ENCODE data around the gene ATP5F1B. TPM values are rescaled to one million over a fixed set of nuclear protein-coding genes. Genes with fewer than 3 reads are reported as not detected.
"Not testable (repeated sequence)": the region's sequence is repeated elsewhere in the genome, so short reads cannot be mapped to it uniquely, and the experiment has no call there.

Gene ATP5F1B
- total and polyA plus RNA-seq, 2 donors from 2014 or later: 568 to 1,584 TPM

GRCh38 chr12:56661560-56661959 lies 15.8 kb upstream of the ATP5F1B start:
- no peaks in the 10 kb centered on the region for H3K4me1 ChIP-seq (ENCODE audit: control insufficient read depth in 2 of 3, insufficient read depth in 2 of 3, low read depth in 1 of 3, low read length in 3 of 3)
- H3K9me3 ChIP-seq (ENCODE audit: control insufficient read depth in 2 of 3, insufficient read depth in 1 of 3, low read length in 3 of 3): no peaks in the 10 kb centered on the region
- no peak overlapping the region for H3K4me3 ChIP-seq (ENCODE audit: low read length in 3 of 3)
- H3K27ac ChIP-seq (ENCODE audit: low read depth in 2 of 2, low read length in 2 of 2): no peak overlapping the region
- H3K9ac ChIP-seq (ENCODE audit: low read length in 3 of 3): no peak overlapping the region
- DNase-seq: no peak
- intact Hi-C loops (cut with DNase I): no loop called here
- no peaks in the 10 kb centered on the region for H3K27me3 ChIP-seq (ENCODE audit: control insufficient read depth, insufficient read depth, low read length)
- peaks cover 4 to 23% (median 10%) of the 10 kb centered on the region in 3 donors for H3K36me3 ChIP-seq (ENCODE audit: control insufficient read depth in 2 of 3, insufficient read depth in 3 of 3, low read length in 3 of 3)
- no peak for FAIRE-seq
- TF ChIP-seq CTCF (IDR thresholded peaks at IDR 0.05; ENCODE audit: borderline replicate concordance, extremely low read depth, insufficient read depth): no peak

- DNase-seq: no peak
- Histone ChIP-seq H3K9me3 (ENCODE audit: control insufficient read depth in 2 of 3, insufficient read depth in 1 of 3, low read length in 3 of 3) (no peaks in the 10 kb centered on the region), H3K4me3 (ENCODE audit: low read length in 3 of 3) (no peak overlapping the region), H3K9ac (ENCODE audit: low read length in 3 of 3) (no peak overlapping the region), H3K27me3 (ENCODE audit: control insufficient read depth, insufficient read depth, low read length) (no peaks in the 10 kb centered on the region), H3K27ac (ENCODE audit: low read depth in 2 of 2, low read length in 2 of 2) (no peak overlapping the region), H3K4me1 (ENCODE audit: control insufficient read depth in 2 of 3, insufficient read depth in 2 of 3, low read depth in 1 of 3, low read length in 3 of 3) (no peaks in the 10 kb centered on the region), H3K36me3 (ENCODE audit: control insufficient read depth in 2 of 3, insufficient read depth in 3 of 3, low read length in 3 of 3) (peaks cover 0 to 10% (median 4%) of the 10 kb centered on the region in 3 donors)
- no peak for FAIRE-seq
- intact Hi-C loops (cut with DNase I): no loop called here
- no peak for TF ChIP-seq CTCF (IDR thresholded peaks at IDR 0.05; ENCODE audit: borderline replicate concordance, extremely low read depth, insufficient read depth)
These were observed 13.1 kb upstream of the ATP5F1B start for GRCh38 chr12:56658921-56659320.

GRCh38 chr12:56657416-56658379 lies 11.9 kb upstream of the ATP5F1B start:
- Histone ChIP-seq H3K27me3 (ENCODE audit: control insufficient read depth, insufficient read depth, low read length) (no peaks in the 10 kb centered on the region), H3K9me3 (ENCODE audit: control insufficient read depth in 2 of 3, insufficient read depth in 1 of 3, low read length in 3 of 3) (no peaks in the 10 kb centered on the region), H3K4me1 (ENCODE audit: control insufficient read depth in 2 of 3, insufficient read depth in 2 of 3, low read depth in 1 of 3, low read length in 3 of 3) (no peaks in the 10 kb centered on the region), H3K9ac (ENCODE audit: low read length in 3 of 3) (no peak overlapping the region), H3K4me3 (ENCODE audit: low read length in 3 of 3) (no peak overlapping the region), H3K27ac (ENCODE audit: low read depth in 2 of 2, low read length in 2 of 2) (no peak overlapping the region), H3K36me3 (ENCODE audit: control insufficient read depth in 2 of 3, insufficient read depth in 3 of 3, low read length in 3 of 3) (peaks cover 0 to 3% (median 0%) of the 10 kb centered on the region in 3 donors)
- DNase-seq (no peak), FAIRE-seq (no peak)
- TF ChIP-seq CTCF (IDR thresholded peaks at IDR 0.05; ENCODE audit: borderline replicate concordance, extremely low read depth, insufficient read depth): no peak
- intact Hi-C loops (cut with DNase I): no loop called here

- H3K36me3 ChIP-seq (ENCODE audit: control insufficient read depth in 2 of 3, insufficient read depth in 3 of 3, low read length in 3 of 3); intact Hi-C loops (cut with DNase I); H3K4me1 ChIP-seq (ENCODE audit: control insufficient read depth in 2 of 3, insufficient read depth in 2 of 3, low read depth in 1 of 3, low read length in 3 of 3); H3K9me3 ChIP-seq (ENCODE audit: control insufficient read depth in 2 of 3, insufficient read depth in 1 of 3, low read length in 3 of 3); H3K4me3 ChIP-seq (ENCODE audit: low read length in 3 of 3); H3K27me3 ChIP-seq (ENCODE audit: control insufficient read depth, insufficient read depth, low read length); DNase-seq; H3K27ac ChIP-seq (ENCODE audit: low read depth in 2 of 2, low read length in 2 of 2); FAIRE-seq; H3K9ac ChIP-seq (ENCODE audit: low read length in 3 of 3): not testable (repeated sequence)
These were observed 8.0 kb upstream of the ATP5F1B start for GRCh38 chr12:56653781-56654180.

- DNase-seq; H3K4me3 ChIP-seq (ENCODE audit: low read length in 3 of 3); H3K9me3 ChIP-seq (ENCODE audit: control insufficient read depth in 2 of 3, insufficient read depth in 1 of 3, low read length in 3 of 3); intact Hi-C loops (cut with DNase I); H3K9ac ChIP-seq (ENCODE audit: low read length in 3 of 3); FAIRE-seq; H3K27me3 ChIP-seq (ENCODE audit: control insufficient read depth, insufficient read depth, low read length); H3K27ac ChIP-seq (ENCODE audit: low read depth in 2 of 2, low read length in 2 of 2): not testable (repeated sequence)
- peaks cover 10 to 16% (median 16%) of the 10 kb centered on the region in 3 donors for H3K36me3 ChIP-seq (ENCODE audit: control insufficient read depth in 2 of 3, insufficient read depth in 3 of 3, low read length in 3 of 3)
- peaks cover 2 to 14% (median 5%) of the 10 kb centered on the region in 3 donors for H3K4me1 ChIP-seq (ENCODE audit: control insufficient read depth in 2 of 3, insufficient read depth in 2 of 3, low read depth in 1 of 3, low read length in 3 of 3)
These were observed 2.2 kb upstream of the ATP5F1B start for GRCh38 chr12:56648023-56648422.

All from kidney (tissue), 14 donors.